ENCODE measurements around the gene METTL18. TPM values are rescaled to one million over a fixed set of nuclear protein-coding genes. Genes with fewer than 3 reads are reported as not detected.

Gene METTL18
- polyA plus RNA-seq, 1 donor (not counting 4 experiments of a cell fraction or from before 2014, with no cell fraction given), result 6.6 TPM

- Histone ChIP-seq H3K27ac (ENCODE audit: control insufficient read depth, insufficient read depth, low read length) (peak overlapping the region; percentile 93), H3K4me1 (ENCODE audit: control insufficient read depth, extremely low read depth, insufficient read depth, low read length) (peaks cover 15% of the 10 kb centered on the region), H3K27me3 (ENCODE audit: control insufficient read depth, extremely low read depth, insufficient read depth, low read length) (no peaks in the 10 kb centered on the region), H2AFZ (ENCODE audit: control insufficient read depth, low read length) (peak overlapping the region; percentile 96), H3K36me3 (ENCODE audit: control insufficient read depth in 2 of 2, extremely low read depth in 1 of 2, insufficient read depth in 2 of 2, low read length in 2 of 2) (no peaks in the 10 kb centered on the region), H3K9me3 (ENCODE audit: control insufficient read depth, low read depth, low read length) (no peaks in the 10 kb centered on the region), H3K9me1 (ENCODE audit: control insufficient read depth, extremely low read depth, insufficient read depth, low read length) (no peaks in the 10 kb centered on the region), H3K4me3 (ENCODE audit: control insufficient read depth in 2 of 3, extremely low read depth in 1 of 3, insufficient read depth in 2 of 3, low read depth in 1 of 3, low read length in 3 of 3) (peak overlapping the region; percentile 69 to 90 (median 89)), H3K4me2 (ENCODE audit: control insufficient read depth, extremely low read depth, insufficient read depth, low read depth, low read length) (peak overlapping the region; percentile 94), H3K9ac (ENCODE audit: control insufficient read depth, extremely low read depth, insufficient read depth, low read length) (peak overlapping the region; percentile 93), H4K20me1 (ENCODE audit: control insufficient read depth, extremely low read depth, insufficient read depth, low read length) (no peaks in the 10 kb centered on the region), H3K79me2 (ENCODE audit: control insufficient read depth, insufficient read depth, low read length) (peaks cover 24% of the 10 kb centered on the region)
- dilution Hi-C loops (cut with MboI; ENCODE audit: extremely low pct_ligation_motif_present, low sequenced_read_pairs), result no loop called here
- TF ChIP-seq EZH2 (IDR thresholded peaks at IDR 0.05; ENCODE audit: low read length) (no peak), CTCF (optimal IDR thresholded peaks at IDR 0.05 in 1 of 3, IDR thresholded peaks at IDR 0.05 in 1 of 3, conservative IDR thresholded peaks at IDR 0.05 in 1 of 3; ENCODE audit: extremely low read depth in 1 of 3, insufficient read depth in 2 of 3, low read length in 3 of 3) (no peak)
- DNase-seq (ENCODE audit: low read depth, low spot score) (no peak), FAIRE-seq (no peak)
These were observed 977 bp downstream of the METTL18 start for GRCh38 chr1:169793730-169794129.

DNA sequence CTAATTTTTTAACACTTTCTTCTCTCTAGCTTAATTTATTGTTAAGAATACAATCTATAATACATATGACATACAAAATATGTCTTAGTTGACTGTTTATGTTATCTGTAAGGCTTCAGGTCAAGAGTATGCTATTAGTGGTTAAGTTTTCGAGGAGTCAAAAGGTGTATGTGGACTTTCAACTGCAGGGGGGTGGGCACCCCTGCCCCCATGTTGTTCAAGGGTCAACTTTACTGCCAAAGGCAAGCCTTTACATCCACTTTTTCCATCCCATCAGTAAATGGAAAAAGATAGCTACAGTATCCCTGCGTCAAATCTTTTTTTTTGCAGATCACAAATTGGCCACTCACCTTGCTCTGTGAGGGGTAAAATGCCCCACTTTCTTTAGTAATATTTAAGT, 6.3 kb downstream of the METTL18 start:
- FAIRE-seq, result no peak
- dilution Hi-C loops (cut with MboI; ENCODE audit: extremely low pct_ligation_motif_present, low sequenced_read_pairs), result no loop called here
- Histone ChIP-seq H3K27ac (ENCODE audit: control insufficient read depth, insufficient read depth, low read length) (no peak overlapping the region), H3K9me1 (ENCODE audit: control insufficient read depth, extremely low read depth, insufficient read depth, low read length) (no peaks in the 10 kb centered on the region), H2AFZ (ENCODE audit: control insufficient read depth, low read length) (no peak overlapping the region), H3K4me3 (ENCODE audit: control insufficient read depth in 2 of 3, extremely low read depth in 1 of 3, insufficient read depth in 2 of 3, low read depth in 1 of 3, low read length in 3 of 3) (no peak overlapping the region), H3K4me1 (ENCODE audit: control insufficient read depth, extremely low read depth, insufficient read depth, low read length) (peaks cover 2% of the 10 kb centered on the region), H3K36me3 (ENCODE audit: control insufficient read depth in 2 of 2, extremely low read depth in 1 of 2, insufficient read depth in 2 of 2, low read length in 2 of 2) (no peaks in the 10 kb centered on the region), H4K20me1 (ENCODE audit: control insufficient read depth, extremely low read depth, insufficient read depth, low read length) (no peaks in the 10 kb centered on the region), H3K4me2 (ENCODE audit: control insufficient read depth, extremely low read depth, insufficient read depth, low read depth, low read length) (no peak overlapping the region), H3K9ac (ENCODE audit: control insufficient read depth, extremely low read depth, insufficient read depth, low read length) (no peak overlapping the region), H3K27me3 (ENCODE audit: control insufficient read depth, extremely low read depth, insufficient read depth, low read length) (no peaks in the 10 kb centered on the region), H3K79me2 (ENCODE audit: control insufficient read depth, insufficient read depth, low read length) (no peaks in the 10 kb centered on the region), H3K9me3 (ENCODE audit: control insufficient read depth, low read depth, low read length) (no peaks in the 10 kb centered on the region)
- DNase-seq (ENCODE audit: low read depth, low spot score), result no peak
- TF ChIP-seq CTCF (optimal IDR thresholded peaks at IDR 0.05 in 1 of 3, IDR thresholded peaks at IDR 0.05 in 1 of 3, conservative IDR thresholded peaks at IDR 0.05 in 1 of 3; ENCODE audit: extremely low read depth in 1 of 3, insufficient read depth in 2 of 3, low read length in 3 of 3), result no peak
- TF ChIP-seq EZH2 (IDR thresholded peaks at IDR 0.05; ENCODE audit: low read length), result no peak

All from keratinocyte (primary cell).